ENCODE data around the gene CCNI2.

Gene CCNI2

GRCh38 chr5:132739232-132739631 lies 8.0 kb upstream of the CCNI2 start:
- TF ChIP-seq CEBPB (IDR thresholded peaks at IDR 0.05) (no peak), EGR1 (IDR thresholded peaks at IDR 0.05) (no peak), TAF1 (IDR thresholded peaks at IDR 0.05; ENCODE audit: low read depth) (no peak), NFIC (IDR thresholded peaks at IDR 0.05) (no peak), MAX (IDR thresholded peaks at IDR 0.05) (no peak), USF1 (IDR thresholded peaks at IDR 0.05) (no peak), CREB1 (IDR thresholded peaks at IDR 0.05; ENCODE audit: low read depth) (no peak), REST (IDR thresholded peaks at IDR 0.05; ENCODE audit: low read depth) (no peak), FOXM1 (IDR thresholded peaks at IDR 0.05; ENCODE audit: borderline replicate concordance, low read depth) (no peak), YY1 (IDR thresholded peaks at IDR 0.05; ENCODE audit: low read depth) (no peak), EP300 (IDR thresholded peaks at IDR 0.05; ENCODE audit: borderline replicate concordance) (no peak), TCF12 (IDR thresholded peaks at IDR 0.05; ENCODE audit: low read depth) (no peak), TEAD4 (IDR thresholded peaks at IDR 0.05) (no peak), RAD21 (IDR thresholded peaks at IDR 0.05; ENCODE audit: low read depth) (no peak), ZBTB7A (IDR thresholded peaks at IDR 0.05; ENCODE audit: low read depth) (no peak)

GRCh38 chr5:132742158-132742557 lies 5.1 kb upstream of the CCNI2 start:
- TF ChIP-seq YY1 (IDR thresholded peaks at IDR 0.05; ENCODE audit: low read depth) (no peak), EGR1 (IDR thresholded peaks at IDR 0.05) (no peak), ZBTB7A (IDR thresholded peaks at IDR 0.05; ENCODE audit: low read depth) (no peak), EP300 (IDR thresholded peaks at IDR 0.05; ENCODE audit: borderline replicate concordance) (no peak), CREB1 (IDR thresholded peaks at IDR 0.05; ENCODE audit: low read depth) (no peak), TCF12 (IDR thresholded peaks at IDR 0.05; ENCODE audit: low read depth) (no peak), CEBPB (IDR thresholded peaks at IDR 0.05) (no peak), RAD21 (IDR thresholded peaks at IDR 0.05; ENCODE audit: low read depth) (no peak), TAF1 (IDR thresholded peaks at IDR 0.05; ENCODE audit: low read depth) (no peak)

GRCh38 chr5:132742626-132743025 lies 4.6 kb upstream of the CCNI2 start:
- no peak for TF ChIP-seq NFIC (IDR thresholded peaks at IDR 0.05)
- no peak for TF ChIP-seq USF1 (IDR thresholded peaks at IDR 0.05)
- TF ChIP-seq YY1 (IDR thresholded peaks at IDR 0.05; ENCODE audit: low read depth): no peak
- TF ChIP-seq REST (IDR thresholded peaks at IDR 0.05; ENCODE audit: low read depth): no peak
- no peak for TF ChIP-seq MAX (IDR thresholded peaks at IDR 0.05)
- no peak for TF ChIP-seq TCF12 (IDR thresholded peaks at IDR 0.05; ENCODE audit: low read depth)
- no peak for TF ChIP-seq FOXM1 (IDR thresholded peaks at IDR 0.05; ENCODE audit: borderline replicate concordance, low read depth)
- no peak for TF ChIP-seq EGR1 (IDR thresholded peaks at IDR 0.05)
- TF ChIP-seq EP300 (IDR thresholded peaks at IDR 0.05; ENCODE audit: borderline replicate concordance): no peak
- no peak for TF ChIP-seq RAD21 (IDR thresholded peaks at IDR 0.05; ENCODE audit: low read depth)
- TF ChIP-seq ZBTB7A (IDR thresholded peaks at IDR 0.05; ENCODE audit: low read depth): no peak
- no peak for TF ChIP-seq TEAD4 (IDR thresholded peaks at IDR 0.05)
- TF ChIP-seq CEBPB (IDR thresholded peaks at IDR 0.05): no peak
- TF ChIP-seq CREB1 (IDR thresholded peaks at IDR 0.05; ENCODE audit: low read depth): no peak
- TF ChIP-seq TAF1 (IDR thresholded peaks at IDR 0.05; ENCODE audit: low read depth): no peak

- TF ChIP-seq MAX (IDR thresholded peaks at IDR 0.05): no peak
- no peak for TF ChIP-seq FOXM1 (IDR thresholded peaks at IDR 0.05; ENCODE audit: borderline replicate concordance, low read depth)
- TF ChIP-seq CREB1 (IDR thresholded peaks at IDR 0.05; ENCODE audit: low read depth): no peak
- no peak for TF ChIP-seq NFIC (IDR thresholded peaks at IDR 0.05)
- TF ChIP-seq TAF1 (IDR thresholded peaks at IDR 0.05; ENCODE audit: low read depth): no peak
- no peak for TF ChIP-seq TCF12 (IDR thresholded peaks at IDR 0.05; ENCODE audit: low read depth)
- TF ChIP-seq YY1 (IDR thresholded peaks at IDR 0.05; ENCODE audit: low read depth): no peak
- no peak for TF ChIP-seq ZBTB7A (IDR thresholded peaks at IDR 0.05; ENCODE audit: low read depth)
- TF ChIP-seq REST (IDR thresholded peaks at IDR 0.05; ENCODE audit: low read depth): no peak
- TF ChIP-seq USF1 (IDR thresholded peaks at IDR 0.05): no peak
- TF ChIP-seq CEBPB (IDR thresholded peaks at IDR 0.05): no peak
- TF ChIP-seq EGR1 (IDR thresholded peaks at IDR 0.05): no peak
- no peak for TF ChIP-seq RAD21 (IDR thresholded peaks at IDR 0.05; ENCODE audit: low read depth)
- no peak for TF ChIP-seq TEAD4 (IDR thresholded peaks at IDR 0.05)
Observed at GRCh38 chr5:132744659-132745058, 2.6 kb upstream of the CCNI2 start.

All from Ishikawa (cell line).